Measurements from ENCODE around the gene PLXNA1. TPM values are rescaled to one million over a fixed set of nuclear protein-coding genes. Genes with fewer than 3 reads are reported as not detected.

The PLXNA1 gene
- total and polyA plus RNA-seq, 8 donors = 6.4 to 20.0 (median 8.5) TPM

GRCh38 chr3:126962756-126963155 is 20.2 kb upstream of the PLXNA1 start:
- DNase-seq (peak in 2 of 6 donors; percentile 34 to 38), FAIRE-seq (no peak), ATAC-seq (no peak)
- 87 to 90% methylated on average over 8 of the region's 8 CpGs for WGBS, 2 donors
- H3K9me3 ChIP-seq = no peaks in the 10 kb centered on the region
- intact Hi-C loops (cut with DNase I) = no loop called here
- H3K27ac ChIP-seq = no peak overlapping the region
- peaks cover 0 to 11% (median 11%) of the 10 kb centered on the region in 3 donors for H3K4me1 ChIP-seq
- TF ChIP-seq, protein P1, sequence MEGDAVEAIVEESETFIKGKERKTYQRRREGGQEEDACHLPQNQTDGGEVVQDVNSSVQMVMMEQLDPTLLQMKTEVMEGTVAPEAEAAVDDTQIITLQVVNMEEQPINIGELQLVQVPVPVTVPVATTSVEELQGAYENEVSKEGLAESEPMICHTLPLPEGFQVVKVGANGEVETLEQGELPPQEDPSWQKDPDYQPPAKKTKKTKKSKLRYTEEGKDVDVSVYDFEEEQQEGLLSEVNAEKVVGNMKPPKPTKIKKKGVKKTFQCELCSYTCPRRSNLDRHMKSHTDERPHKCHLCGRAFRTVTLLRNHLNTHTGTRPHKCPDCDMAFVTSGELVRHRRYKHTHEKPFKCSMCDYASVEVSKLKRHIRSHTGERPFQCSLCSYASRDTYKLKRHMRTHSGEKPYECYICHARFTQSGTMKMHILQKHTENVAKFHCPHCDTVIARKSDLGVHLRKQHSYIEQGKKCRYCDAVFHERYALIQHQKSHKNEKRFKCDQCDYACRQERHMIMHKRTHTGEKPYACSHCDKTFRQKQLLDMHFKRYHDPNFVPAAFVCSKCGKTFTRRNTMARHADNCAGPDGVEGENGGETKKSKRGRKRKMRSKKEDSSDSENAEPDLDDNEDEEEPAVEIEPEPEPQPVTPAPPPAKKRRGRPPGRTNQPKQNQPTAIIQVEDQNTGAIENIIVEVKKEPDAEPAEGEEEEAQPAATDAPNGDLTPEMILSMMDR (IDR thresholded peaks at IDR 0.05) = no peak
- no peaks in the 10 kb centered on the region for H3K36me3 ChIP-seq
- no peak overlapping the region for H3K4me3 ChIP-seq
- no peaks in the 10 kb centered on the region for H3K27me3 ChIP-seq

GRCh38 chr3:126963261-126964190 is 19.4 kb upstream of the PLXNA1 start:
- TF ChIP-seq, protein P1 (IDR thresholded peaks at IDR 0.05) = no peak
- H3K9me3 ChIP-seq = no peaks in the 10 kb centered on the region
- H3K27me3 ChIP-seq = no peaks in the 10 kb centered on the region
- H3K4me1 ChIP-seq = peaks cover 0 to 11% (median 11%) of the 10 kb centered on the region in 3 donors
- intact Hi-C loops (cut with DNase I) = no loop called here
- no peak overlapping the region for H3K4me3 ChIP-seq
- FAIRE-seq (no peak), ATAC-seq (no peak), DNase-seq (peak in 2 of 6 donors; percentile 16 to 37)
- H3K36me3 ChIP-seq = no peaks in the 10 kb centered on the region
- no peak overlapping the region for H3K27ac ChIP-seq
- WGBS, 2 donors = 89 to 90% methylated on average over 7 of the region's 7 CpGs

- DNase-seq = peak in 1 of 6 donors; percentile 22
Measured at GRCh38 chr3:126964261-126964660, 18.7 kb upstream of the PLXNA1 start.

DNA sequence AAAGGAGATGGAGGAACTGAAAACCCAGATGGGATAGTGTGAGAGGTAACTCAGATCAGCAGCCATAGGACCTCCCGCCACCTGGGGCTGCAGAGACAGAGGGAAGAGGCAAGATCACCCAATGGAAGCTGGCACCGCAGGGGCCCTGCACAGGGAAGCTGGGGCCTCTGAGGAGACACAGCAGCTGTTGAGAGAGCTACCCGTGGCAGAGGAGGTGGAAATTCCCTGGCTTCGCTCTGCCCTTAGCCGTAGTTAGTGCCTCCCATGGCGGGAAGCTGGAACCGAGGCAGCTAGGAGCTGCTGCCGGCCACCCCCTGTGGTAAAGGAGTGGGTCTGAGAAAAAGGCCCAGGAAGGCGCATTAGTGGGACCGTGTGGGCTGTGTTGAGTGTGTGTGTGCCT is 18.0 kb upstream of the PLXNA1 start:
- DNase-seq = peak in 2 of 6 donors; percentile 25 to 35
- FAIRE-seq = no peak

More at GRCh38 chr3:126964261-126964660, 18.7 kb upstream of the PLXNA1 start:
- 80 to 86% methylated on average over 7 of the region's 7 CpGs for WGBS, 2 donors
- no peak for ATAC-seq
- TF ChIP-seq, protein P1 (IDR thresholded peaks at IDR 0.05) = no peak
- Histone ChIP-seq H3K4me1 (peaks cover 0 to 11% (median 11%) of the 10 kb centered on the region in 3 donors), H3K27me3 (no peaks in the 10 kb centered on the region), H3K9me3 (no peaks in the 10 kb centered on the region), H3K27ac (no peak overlapping the region), H3K36me3 (no peaks in the 10 kb centered on the region), H3K4me3 (no peak overlapping the region)
- intact Hi-C loops (cut with DNase I) = no loop called here
- FAIRE-seq = no peak

More for the DNA sequence above, 18.0 kb upstream of the PLXNA1 start:
- ATAC-seq = no peak
- Histone ChIP-seq H3K27ac (no peak overlapping the region), H3K4me3 (no peak overlapping the region), H3K27me3 (no peaks in the 10 kb centered on the region), H3K36me3 (no peaks in the 10 kb centered on the region), H3K4me1 (peaks cover 0 to 11% (median 11%) of the 10 kb centered on the region in 3 donors), H3K9me3 (no peaks in the 10 kb centered on the region)
- 87% methylated on average over 10 of the region's 10 CpGs for WGBS, 2 donors
- TF ChIP-seq, protein P1 (IDR thresholded peaks at IDR 0.05) = no peak
- intact Hi-C loops (cut with DNase I) = no loop called here
